GM18951 (cell line): ENCODE measurements around the gene ZNF839.
"Not testable (repeated sequence)": the region's sequence is repeated elsewhere in the genome, so short reads cannot be mapped to it uniquely, and the experiment has no call there.

Source experiments
- POLR2A ChIP-seq: IDR thresholded peaks from 4 replicates; pipeline ENCODE4 v1.6.1; 2011; ENCODE audit warnings: mild to moderate bottlenecking; ENCODE audit not compliant: insufficient read length, insufficient read depth; ENCODE audit errors: extremely low read depth
- in situ Hi-C: fragments of 300-500 bp; cut with MboI; formaldehyde crosslinking; loops from one replicate; pipeline ENCODE4 v1.12.0; 2022; ENCODE audit warnings: low sequenced_read_pairs, mixed read lengths, inconsistent platforms; ENCODE audit not compliant: unreplicated experiment

ZNF839 gene

DNA sequence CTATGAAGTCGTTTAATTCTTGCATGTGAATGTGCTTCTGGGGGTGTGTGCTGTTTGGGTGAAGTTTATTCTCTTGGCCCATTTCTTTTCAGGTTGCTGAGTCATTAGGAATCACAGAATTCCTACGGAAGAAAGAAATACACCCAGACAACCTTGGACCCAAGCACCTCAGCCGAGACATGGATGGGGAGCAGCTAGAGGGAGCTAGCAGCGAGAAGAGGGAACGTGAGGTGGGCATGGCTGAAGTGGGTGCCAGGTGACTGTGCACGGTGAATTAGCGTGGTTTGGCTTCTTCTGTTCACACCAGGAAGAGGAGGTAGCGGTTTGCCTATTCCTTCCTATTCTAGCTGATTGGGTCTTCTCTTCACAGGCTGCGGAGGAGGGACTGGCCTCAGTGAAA is 19.2 kb downstream of the ZNF839 start:
- no peak for TF ChIP-seq POLR2A
- in situ Hi-C loops = no loop called here

DNA sequence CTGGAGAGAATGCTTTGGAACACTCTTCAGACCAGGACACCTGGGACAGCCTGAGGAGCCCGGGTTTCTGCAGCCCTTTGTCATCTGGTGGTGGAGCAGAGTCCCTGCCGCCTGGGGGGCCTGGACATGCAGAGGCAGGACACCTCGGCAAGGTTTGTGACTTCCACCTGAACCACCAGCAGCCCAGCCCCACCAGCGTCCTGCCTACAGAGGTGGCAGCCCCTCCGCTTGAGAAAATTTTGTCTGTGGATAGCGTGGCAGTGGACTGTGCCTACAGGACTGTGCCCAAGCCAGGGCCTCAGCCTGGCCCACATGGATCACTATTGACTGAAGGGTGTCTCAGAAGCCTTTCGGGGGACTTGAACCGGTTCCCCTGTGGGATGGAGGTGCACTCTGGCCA is 22.0 kb downstream of the ZNF839 start:
- no peak for TF ChIP-seq POLR2A
- in situ Hi-C loops = no loop called here

DNA sequence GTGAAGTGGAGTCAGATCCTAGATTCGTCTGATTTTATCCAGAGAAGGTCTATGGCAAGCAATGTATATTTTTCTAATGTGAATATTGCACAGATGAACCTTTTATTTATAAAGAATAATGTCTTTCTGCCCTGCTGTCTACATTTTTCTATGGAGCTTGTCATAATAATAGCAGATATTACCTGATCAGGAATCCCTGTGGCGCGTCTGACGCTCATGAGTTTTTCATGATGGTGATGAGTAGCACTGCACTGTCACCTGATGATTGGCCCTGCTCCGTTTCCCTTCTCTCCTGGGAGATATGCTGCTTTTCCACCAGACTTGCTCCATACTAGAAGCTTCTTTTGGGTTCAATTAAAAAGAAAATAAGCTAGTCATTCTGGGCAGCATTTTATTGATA is 22.7 kb downstream of the ZNF839 start:
- in situ Hi-C loops = no loop called here
- no peak for TF ChIP-seq POLR2A

DNA sequence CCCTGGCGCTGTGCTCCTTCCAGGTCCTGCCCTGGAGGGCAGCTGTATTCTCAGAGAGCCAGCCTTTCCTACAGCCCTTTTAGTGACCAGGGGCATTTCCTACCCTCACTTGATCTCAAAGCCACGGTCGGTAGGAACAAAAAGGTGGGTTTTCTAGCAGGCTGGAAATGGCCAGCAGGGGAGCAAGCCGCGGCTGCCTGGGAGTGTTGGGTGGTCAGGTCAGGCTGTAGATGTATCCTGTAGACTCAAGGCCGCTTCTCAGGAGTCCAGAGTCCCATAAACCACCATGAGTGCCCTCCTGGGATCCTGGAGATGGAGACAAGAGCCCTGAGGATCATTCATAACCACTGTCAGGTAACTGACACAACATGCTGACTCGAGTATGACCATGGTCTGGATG is 24.5 kb downstream of the ZNF839 start:
- no peak for TF ChIP-seq POLR2A
- in situ Hi-C loops = no loop called here

DNA sequence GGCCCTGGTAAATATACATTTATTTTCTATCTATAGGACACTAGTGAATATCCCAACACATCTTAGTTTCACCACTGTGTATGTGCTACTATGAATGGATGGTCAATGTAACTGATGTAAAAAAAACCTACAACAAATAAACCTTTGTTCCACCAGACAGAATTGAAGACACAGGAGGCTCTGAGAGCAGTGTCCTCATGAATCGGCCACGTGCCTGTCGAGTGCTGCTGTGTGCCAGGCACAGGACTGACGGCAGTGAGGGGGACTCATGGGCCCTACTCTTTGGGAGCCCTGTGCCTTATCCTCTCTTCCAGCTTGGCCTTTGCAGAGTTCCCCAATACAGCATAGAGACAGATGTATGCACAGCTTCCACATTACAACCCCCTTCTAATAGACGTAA is 24.9 kb downstream of the ZNF839 start:
- in situ Hi-C loops = no loop called here
- TF ChIP-seq POLR2A = no peak

DNA sequence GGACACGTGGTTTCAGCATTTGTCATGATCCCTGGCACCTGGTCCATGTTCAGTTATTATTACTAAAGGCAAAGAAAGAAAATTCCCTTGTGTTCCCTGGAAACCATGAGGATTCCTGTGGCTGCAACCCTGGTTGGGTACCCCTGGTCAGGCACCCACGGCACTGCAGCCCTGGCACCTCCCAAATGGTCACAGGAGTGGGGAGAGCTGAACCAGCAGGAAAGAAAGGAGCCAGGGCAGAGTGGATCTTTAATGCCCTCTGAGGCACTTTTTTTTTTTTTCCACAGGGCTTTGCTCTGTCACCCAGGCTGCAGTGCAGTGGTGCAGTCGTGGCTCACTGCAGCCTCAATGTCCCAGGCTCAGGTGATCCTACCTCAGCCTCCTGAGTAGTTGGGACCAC is 25.7 kb downstream of the ZNF839 start:
- in situ Hi-C loops = no loop called here
- TF ChIP-seq POLR2A = no peak

DNA sequence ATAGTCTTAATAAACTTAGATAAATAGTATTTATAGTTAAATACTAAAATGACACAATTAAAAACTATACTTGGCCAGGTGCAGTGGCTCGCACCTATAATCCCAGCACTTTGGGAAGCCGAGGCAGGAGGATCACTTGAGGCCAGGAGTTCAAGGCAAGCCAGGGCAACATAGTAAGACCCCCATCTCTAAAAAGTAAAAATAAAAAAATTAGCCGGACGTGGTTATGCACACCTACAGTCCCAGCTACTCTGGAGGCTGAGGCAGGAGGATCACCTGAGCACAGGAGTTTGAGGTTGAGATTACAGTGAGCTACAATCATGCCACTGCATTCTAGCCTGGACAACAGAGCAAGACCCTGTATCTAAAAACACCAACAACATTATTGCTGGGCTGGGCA is 27.1 kb downstream of the ZNF839 start:
- TF ChIP-seq POLR2A = no peak
- in situ Hi-C loops = no loop called here

DNA sequence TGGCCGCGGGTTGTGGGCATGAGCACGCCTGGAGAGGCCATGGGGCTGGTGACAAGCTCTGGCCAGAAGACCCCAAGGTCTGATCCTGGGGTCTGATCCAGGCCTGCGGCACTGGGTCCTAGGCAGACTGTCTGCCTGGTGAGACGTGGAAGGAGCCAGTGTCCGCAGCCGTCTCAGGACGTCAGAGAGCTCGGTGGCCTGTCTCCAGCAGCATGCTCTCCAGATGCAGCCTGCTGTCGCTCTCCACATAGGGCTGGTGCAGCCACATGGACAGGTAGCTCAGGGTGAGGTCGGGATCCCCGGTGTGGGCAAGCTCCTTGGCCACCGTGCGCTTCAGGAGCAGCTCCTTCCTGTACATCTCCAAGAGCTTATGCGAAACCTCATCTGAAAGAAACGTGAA is 28.8 kb downstream of the ZNF839 start:
- in situ Hi-C loops = no loop called here

DNA sequence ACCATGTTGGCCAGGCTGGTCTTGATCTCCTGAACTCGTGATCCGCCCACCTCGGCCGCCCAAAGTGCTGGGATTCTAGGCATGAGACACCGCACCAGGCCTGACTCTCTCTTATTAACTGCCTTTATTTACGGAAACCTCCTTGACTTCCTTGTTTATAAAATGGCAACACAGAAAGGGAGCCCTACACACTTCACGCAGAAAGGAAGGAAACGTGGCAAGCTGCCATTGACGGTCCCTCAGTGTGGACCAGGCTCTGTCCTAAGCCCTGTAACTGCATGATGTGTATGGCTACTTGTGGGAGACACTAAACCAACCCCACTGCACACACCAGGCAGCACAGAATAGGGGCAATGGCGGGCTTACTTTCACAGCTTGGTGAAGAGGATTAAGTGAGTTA is 31.5 kb downstream of the ZNF839 start:
- in situ Hi-C loops = no loop called here

More for the DNA sequence above, 28.8 kb downstream of the ZNF839 start:
- TF ChIP-seq POLR2A = no peak

DNA sequence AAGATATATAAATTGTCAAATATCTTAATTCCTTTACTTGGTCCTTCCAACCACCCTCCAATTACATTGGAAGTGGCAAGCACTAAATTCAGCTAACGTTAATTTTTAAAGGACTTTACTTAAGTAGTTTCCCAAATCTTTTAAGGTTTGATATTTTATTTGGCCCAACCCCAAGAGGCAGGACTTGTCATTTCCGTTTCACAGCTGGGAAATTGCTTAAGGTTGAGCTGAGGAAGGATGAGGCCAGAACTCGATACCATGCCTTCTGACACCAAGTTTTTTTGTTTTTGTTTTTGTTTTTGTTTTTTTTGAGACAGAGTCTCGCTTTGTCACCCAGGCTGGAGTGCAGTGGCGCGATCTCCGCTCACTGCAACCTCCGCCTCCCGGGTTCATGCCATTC is 32.0 kb downstream of the ZNF839 start:
- in situ Hi-C loops = not testable (repeated sequence)

More for the DNA sequence above, 31.5 kb downstream of the ZNF839 start:
- TF ChIP-seq POLR2A = no peak

DNA sequence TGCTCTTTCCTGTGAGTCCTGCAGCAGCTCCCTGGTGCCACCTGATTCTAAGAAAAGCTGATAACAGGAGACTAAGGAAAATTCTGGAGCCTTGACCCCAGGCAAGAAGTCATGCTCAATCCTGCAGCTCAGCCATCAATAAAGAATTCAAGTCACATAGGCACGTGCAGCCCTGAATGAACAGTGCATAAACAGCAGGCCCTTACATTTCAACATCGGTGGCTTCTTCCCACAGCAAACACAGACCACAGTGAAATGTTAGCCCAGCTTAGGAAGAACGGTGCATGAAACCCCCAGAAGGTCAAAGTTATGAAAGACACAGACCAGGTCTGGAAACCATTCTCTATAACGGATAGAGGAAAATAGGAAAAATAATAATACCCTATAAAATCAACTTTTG is 32.7 kb downstream of the ZNF839 start:
- no peak for TF ChIP-seq POLR2A
- in situ Hi-C loops = no loop called here

DNA sequence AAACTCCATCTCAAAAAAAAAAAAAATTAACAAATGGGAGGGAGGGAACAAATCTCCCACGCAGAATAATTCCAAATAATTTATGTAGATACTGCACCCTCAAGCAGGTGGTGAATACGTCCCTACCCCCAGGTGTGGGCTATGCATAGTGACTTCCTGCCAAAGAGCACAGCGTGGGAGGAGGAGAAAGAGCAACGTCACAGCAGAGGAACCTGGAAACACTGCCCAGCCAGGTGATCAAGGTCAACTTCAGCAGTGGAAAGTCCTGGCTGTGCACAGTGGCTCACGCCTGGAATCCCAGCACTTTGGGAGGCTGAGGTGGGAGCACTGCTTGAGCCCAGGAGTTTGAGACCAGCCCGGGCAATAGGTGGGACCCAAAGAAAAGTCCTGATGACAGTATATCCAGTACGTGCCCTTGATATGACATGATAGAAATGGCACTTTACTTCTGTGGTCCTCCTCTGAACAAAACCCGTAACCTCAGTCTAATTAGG is 33.6 kb downstream of the ZNF839 start:
- TF ChIP-seq POLR2A = no peak
- in situ Hi-C loops = no loop called here

DNA sequence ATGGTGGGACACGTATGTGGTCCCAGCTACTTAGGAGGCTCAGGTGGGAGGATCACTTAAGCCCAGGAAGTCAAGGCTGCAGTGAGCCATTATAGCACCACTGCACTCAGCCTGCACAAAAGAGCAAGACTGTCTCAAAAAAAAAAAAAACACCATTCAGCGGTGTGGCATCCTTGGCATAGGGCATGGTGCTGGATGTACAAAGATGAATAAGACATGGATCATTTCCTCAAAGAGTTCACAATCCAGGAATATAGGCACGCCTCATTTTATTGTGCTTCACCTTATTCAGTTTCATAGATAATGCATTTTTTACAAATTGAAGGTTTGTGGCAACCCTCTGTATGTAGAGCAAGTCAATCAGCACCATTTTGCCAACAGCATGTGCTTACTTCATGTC is 36.7 kb downstream of the ZNF839 start:
- TF ChIP-seq POLR2A = no peak

DNA sequence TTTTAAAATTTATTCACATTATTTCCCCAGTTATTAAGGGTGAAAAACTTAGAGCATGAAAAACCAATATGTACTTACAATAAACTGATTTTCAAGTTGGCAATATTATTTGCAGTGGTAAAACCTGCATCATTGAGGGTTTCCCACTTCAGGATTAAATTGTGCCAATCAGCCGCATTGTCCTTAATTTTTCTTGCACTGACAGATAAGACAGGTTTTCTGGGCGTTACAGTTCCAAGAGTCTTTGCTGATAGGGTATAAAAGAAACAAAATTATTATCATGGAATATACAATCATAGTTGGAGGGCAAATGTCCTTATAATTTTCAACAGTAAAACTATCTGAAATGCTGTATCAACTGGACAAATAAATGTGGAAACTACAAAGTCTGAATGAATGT is 39.8 kb downstream of the ZNF839 start:
- in situ Hi-C loops = no loop called here
- TF ChIP-seq POLR2A = no peak

More for the DNA sequence above, 36.7 kb downstream of the ZNF839 start:
- in situ Hi-C loops = no loop called here

DNA sequence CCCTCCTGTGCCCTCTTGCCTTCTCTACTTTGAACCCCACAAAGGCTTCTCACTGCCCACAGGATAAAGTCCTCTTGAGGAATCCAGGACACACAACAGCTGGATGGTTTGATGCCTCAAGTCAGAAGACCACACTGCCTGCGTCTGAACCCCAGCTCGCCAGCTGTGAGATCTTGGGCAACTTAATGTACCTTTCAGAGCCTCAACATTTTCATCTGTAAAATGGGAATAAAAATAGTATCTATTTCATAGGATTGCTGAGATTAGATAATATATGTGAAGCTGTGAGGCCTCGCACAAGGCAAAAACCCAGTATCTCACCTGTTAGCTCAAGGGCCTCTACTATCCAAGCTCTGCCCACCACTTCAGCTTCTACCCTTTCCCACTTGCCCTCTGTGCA is 40.8 kb downstream of the ZNF839 start:
- in situ Hi-C loops = no loop called here

More for the DNA sequence above, 40.8 kb downstream of the ZNF839 start:
- no peak for TF ChIP-seq POLR2A
